Loucy (cell line): ENCODE measurements around the gene KIAA2012.

Experiments used
- H2AFZ ChIP-seq: fragments of 200-600 bp; sonication (generic); 2 replicates; pipeline ENCODE4 v1.6.0; 2016; ENCODE audit warnings: antibody characterized with exemption, mild to moderate bottlenecking, low read length, moderate library complexity
- H3F3A ChIP-seq: fragments of 200-600 bp; 2 replicates; pipeline ENCODE4 v1.6.0; 2016; ENCODE audit warnings: antibody characterized with exemption, low read depth, mild to moderate bottlenecking
- H3K27me3 ChIP-seq: fragments of 200-600 bp; sonication (generic); 2 replicates; pipeline ENCODE4 v1.6.1; 2014; ENCODE audit warnings: low read length, mild to moderate bottlenecking; ENCODE audit not compliant: insufficient read depth, poor library complexity, severe bottlenecking
- H3K36me3 ChIP-seq: fragments of 200-600 bp; sonication (generic); 2 replicates; pipeline ENCODE4 v1.6.1; 2016; ENCODE audit warnings: low read length; ENCODE audit not compliant: insufficient read depth
- H3K4me1 ChIP-seq: fragments of 200-600 bp; sonication (generic); 2 replicates; pipeline ENCODE4 v1.5.1; 2014; ENCODE audit warnings: low read length, mild to moderate bottlenecking; ENCODE audit not compliant: insufficient read depth, poor library complexity, severe bottlenecking
- H3K4me2 ChIP-seq: fragments of 200-600 bp; sonication (generic); 2 replicates; pipeline ENCODE4 v1.6.0; 2014; ENCODE audit warnings: antibody characterized with exemption, low read length, low read depth, mild to moderate bottlenecking; ENCODE audit not compliant: poor library complexity, severe bottlenecking
- H3K4me3 ChIP-seq: fragments of 200-600 bp; sonication (generic); 2 replicates; pipeline ENCODE4 v1.5.1; 2014; ENCODE audit warnings: low read length, mild to moderate bottlenecking, mixed read lengths; ENCODE audit not compliant: poor library complexity, severe bottlenecking
- H3K79me2 ChIP-seq: fragments of 200-600 bp; sonication (generic); 2 replicates; pipeline ENCODE4 v1.6.1; 2014; ENCODE audit warnings: low read length; ENCODE audit not compliant: insufficient read depth
- H3K9ac ChIP-seq: fragments of 200-600 bp; sonication (generic); 2 replicates; pipeline ENCODE4 v1.6.0; 2014; ENCODE audit warnings: mild to moderate bottlenecking, low read depth, low read length, moderate library complexity; ENCODE audit not compliant: poor library complexity, severe bottlenecking
- H3K9me2 ChIP-seq: fragments of 200-600 bp; sonication (generic); replicated peaks from 2 replicates; pipeline ENCODE4 v1.6.1; 2016; ENCODE audit warnings: low read depth, low read length, mixed read lengths
- H3K9me3 ChIP-seq: fragments of 200-600 bp; sonication (generic); 2 replicates; pipeline ENCODE4 v1.6.1; 2014; ENCODE audit warnings: mild to moderate bottlenecking, antibody characterized with exemption, low read length, low read depth; ENCODE audit not compliant: insufficient read depth
- H4K20me1 ChIP-seq: fragments of 200-600 bp; sonication (generic); 2 replicates; pipeline ENCODE4 v1.6.0; 2014; ENCODE audit warnings: antibody characterized with exemption, low read length, mild to moderate bottlenecking; ENCODE audit not compliant: insufficient read depth, poor library complexity, severe bottlenecking
- EZH2phosphoT487 ChIP-seq: fragments of 200-600 bp; IDR thresholded peaks from 2 replicates; pipeline ENCODE4 v1.6.1; 2018; ENCODE audit warnings: antibody characterized with exemption, mild to moderate bottlenecking, moderate library complexity, borderline replicate concordance
- TF ChIP-seq, protein P1 (sequence below): fragments of 200-600 bp; sonication (generic); conservative IDR thresholded peaks from 2 replicates; pipeline ENCODE4 v1.5.1; 2014; ENCODE audit warnings: mild to moderate bottlenecking, antibody characterized with exemption, low read length

Gene KIAA2012

GRCh38 chr2:202194418-202194817 lies 121.4 kb downstream of the KIAA2012 start:
- Histone ChIP-seq H3K9me3 (no peaks in the 10 kb centered on the region), H3K9me2 (no peaks in the 10 kb centered on the region), H3F3A (no peaks in the 10 kb centered on the region), H3K4me3 (no peak overlapping the region), H4K20me1 (no peaks in the 10 kb centered on the region), H3K79me2 (no peaks in the 10 kb centered on the region), H3K4me1 (no peaks in the 10 kb centered on the region), H3K36me3 (no peaks in the 10 kb centered on the region), H3K4me2 (no peak overlapping the region), H3K9ac (no peak overlapping the region), H3K27me3 (no peaks in the 10 kb centered on the region), H2AFZ (no peak overlapping the region)
- TF ChIP-seq EZH2phosphoT487: no peak

GRCh38 chr2:202196727-202197126 lies 123.7 kb downstream of the KIAA2012 start:
- Histone ChIP-seq H3K36me3 (no peaks in the 10 kb centered on the region), H3K27me3 (no peaks in the 10 kb centered on the region), H3K9me3 (no peaks in the 10 kb centered on the region), H4K20me1 (no peaks in the 10 kb centered on the region), H3K4me3 (no peak overlapping the region), H3K4me1 (no peaks in the 10 kb centered on the region), H2AFZ (no peak overlapping the region), H3K79me2 (no peaks in the 10 kb centered on the region), H3F3A (no peaks in the 10 kb centered on the region), H3K9me2 (no peaks in the 10 kb centered on the region), H3K4me2 (no peak overlapping the region), H3K9ac (no peak overlapping the region)
- TF ChIP-seq EZH2phosphoT487: no peak

GRCh38 chr2:202201220-202202160 lies 128.4 kb downstream of the KIAA2012 start:
- Histone ChIP-seq H3F3A (no peaks in the 10 kb centered on the region), H3K9ac (no peak overlapping the region), H3K4me1 (no peaks in the 10 kb centered on the region), H2AFZ (no peak overlapping the region), H4K20me1 (no peaks in the 10 kb centered on the region), H3K27me3 (no peaks in the 10 kb centered on the region), H3K36me3 (peaks cover 8% of the 10 kb centered on the region; the same call in 1 of the 2 replicates), H3K4me2 (no peak overlapping the region), H3K9me3 (no peaks in the 10 kb centered on the region), H3K9me2 (no peaks in the 10 kb centered on the region), H3K79me2 (no peaks in the 10 kb centered on the region), H3K4me3 (no peak overlapping the region)
- no peak for TF ChIP-seq EZH2phosphoT487
- TF ChIP-seq, protein P1, sequence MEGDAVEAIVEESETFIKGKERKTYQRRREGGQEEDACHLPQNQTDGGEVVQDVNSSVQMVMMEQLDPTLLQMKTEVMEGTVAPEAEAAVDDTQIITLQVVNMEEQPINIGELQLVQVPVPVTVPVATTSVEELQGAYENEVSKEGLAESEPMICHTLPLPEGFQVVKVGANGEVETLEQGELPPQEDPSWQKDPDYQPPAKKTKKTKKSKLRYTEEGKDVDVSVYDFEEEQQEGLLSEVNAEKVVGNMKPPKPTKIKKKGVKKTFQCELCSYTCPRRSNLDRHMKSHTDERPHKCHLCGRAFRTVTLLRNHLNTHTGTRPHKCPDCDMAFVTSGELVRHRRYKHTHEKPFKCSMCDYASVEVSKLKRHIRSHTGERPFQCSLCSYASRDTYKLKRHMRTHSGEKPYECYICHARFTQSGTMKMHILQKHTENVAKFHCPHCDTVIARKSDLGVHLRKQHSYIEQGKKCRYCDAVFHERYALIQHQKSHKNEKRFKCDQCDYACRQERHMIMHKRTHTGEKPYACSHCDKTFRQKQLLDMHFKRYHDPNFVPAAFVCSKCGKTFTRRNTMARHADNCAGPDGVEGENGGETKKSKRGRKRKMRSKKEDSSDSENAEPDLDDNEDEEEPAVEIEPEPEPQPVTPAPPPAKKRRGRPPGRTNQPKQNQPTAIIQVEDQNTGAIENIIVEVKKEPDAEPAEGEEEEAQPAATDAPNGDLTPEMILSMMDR: no peak

GRCh38 chr2:202203348-202203747 lies 130.3 kb downstream of the KIAA2012 start:
- Histone ChIP-seq H2AFZ (no peak overlapping the region), H3K27me3 (no peaks in the 10 kb centered on the region), H3K9me2 (no peaks in the 10 kb centered on the region), H3K36me3 (peaks cover 19% of the 10 kb centered on the region; the same call in 1 of the 2 replicates), H3K9ac (no peak overlapping the region), H3K79me2 (no peaks in the 10 kb centered on the region), H3K9me3 (no peaks in the 10 kb centered on the region), H4K20me1 (no peaks in the 10 kb centered on the region), H3K4me2 (no peak overlapping the region), H3F3A (no peaks in the 10 kb centered on the region), H3K4me3 (no peak overlapping the region), H3K4me1 (no peaks in the 10 kb centered on the region)
- no peak for TF ChIP-seq EZH2phosphoT487
- TF ChIP-seq, protein P1: no peak
